Activated CD8-positive, alpha-beta memory T cell treated with anti-CD3 and anti-CD28 coated beads, Interleukin-2, amount 10 ng/mL, durations not matched to agents 7 days and 5 days (primary cell): ENCODE data around the gene NCKAP5L. TPM values are rescaled to one million over a fixed set of nuclear protein-coding genes. Genes with fewer than 3 reads are reported as not detected.

Experiments used
- ATAC-seq: fragments of 150-1000 bp; cut with Tn5 transposase; one replicate; pipeline ENCODE4 v1.10.0; 2021; ENCODE audit warnings: moderate library complexity
- CTCF ChIA-PET: fragments of 350-600 bp; sonication (Branson Sonifier 250); formaldehyde crosslinking; loops from one replicate; lab custom pipeline; 2021; ENCODE audit warnings: antibody characterized with exemption; lab: Charles Lee
- DNase-seq: peaks from one replicate; pipeline ENCODE4 v3.0.0-alpha.2; 2020
- H3K27ac Mint-ChIP-seq: one replicate; pipeline ENCODE4 v1.8.0; 2021; ENCODE audit warnings: mild to moderate bottlenecking, mixed read lengths
- H3K27me3 Mint-ChIP-seq: one replicate; pipeline ENCODE4 v1.8.0; 2021; ENCODE audit warnings: mixed read lengths
- H3K36me3 Mint-ChIP-seq: one replicate; pipeline ENCODE4 v1.8.0; 2021; ENCODE audit warnings: mild to moderate bottlenecking, mixed read lengths
- H3K4me1 Mint-ChIP-seq: one replicate; pipeline ENCODE4 v1.8.0; 2021; ENCODE audit warnings: mixed read lengths
- H3K4me3 Mint-ChIP-seq: one replicate; pipeline ENCODE4 v1.8.0; 2021; ENCODE audit warnings: mild to moderate bottlenecking, moderate library complexity, mixed read lengths
- H3K9me3 Mint-ChIP-seq: one replicate; pipeline ENCODE4 v1.8.0; 2022; ENCODE audit warnings: low read depth, mixed read lengths
- total RNA-seq, 2 experiments: library from RNA; stranded (reverse); gene quantifications; one replicate each; pipeline ENCODE4 v1.2.3, GENCODE V29; 2021

NCKAP5L gene
- total RNA-seq, 2 experiments from 2014 or later, result 1.1 to 1.4 TPM

DNA sequence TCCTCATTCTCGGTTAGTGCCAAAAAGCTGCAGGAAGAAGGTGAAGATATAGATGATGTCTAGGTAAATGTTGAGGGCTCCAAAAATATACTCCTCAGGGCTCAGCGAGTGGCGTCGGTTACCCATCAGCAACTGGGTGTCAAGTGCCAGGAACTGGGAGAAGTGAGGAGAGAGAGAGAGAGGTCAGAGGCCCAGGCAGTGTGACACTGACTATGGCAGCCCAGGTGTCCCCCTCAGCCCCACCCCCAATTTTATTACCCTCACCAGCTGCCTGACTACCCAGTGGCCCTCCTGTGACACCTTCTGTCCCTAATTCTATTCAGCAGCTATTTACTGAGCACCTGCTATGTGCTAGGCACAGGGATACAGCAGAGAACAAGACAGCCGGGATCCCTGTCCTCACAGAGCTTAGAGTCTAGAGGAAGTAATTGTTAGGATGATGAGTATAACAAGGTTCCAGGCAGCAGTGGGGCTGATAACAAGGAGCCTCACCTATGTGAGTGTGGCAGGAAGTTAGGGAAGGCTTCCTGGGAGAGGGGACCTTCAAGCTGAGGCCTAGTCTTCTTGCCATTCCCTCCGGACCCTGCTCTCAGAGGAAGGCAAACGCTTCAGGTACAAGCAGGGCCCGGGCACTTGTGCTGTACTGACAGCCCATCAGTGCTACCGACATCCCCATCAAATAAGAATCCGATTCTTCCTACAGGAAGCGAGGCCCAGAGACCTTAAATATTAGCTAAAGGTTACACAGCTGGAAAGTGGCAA is 42.5 kb upstream of the NCKAP5L start:
- no peaks in the 10 kb centered on the region for H3K36me3 Mint-ChIP-seq
- H3K9me3 Mint-ChIP-seq, result no peaks in the 10 kb centered on the region
- CTCF ChIA-PET, result interaction anchor here (0.7 to 3.9 kb wide), 3 partner anchors 75 to 129 kb away, joined by 4 to 13 read pairs (median 6); partner anchors contain the start of gene TMBIM6
- ATAC-seq (no peak), DNase-seq (peak; percentile 25)
- no peak overlapping the region for H3K27ac Mint-ChIP-seq
- H3K27me3 Mint-ChIP-seq, result peaks cover 3% of the 10 kb centered on the region
- no peaks in the 10 kb centered on the region for H3K4me1 Mint-ChIP-seq
- H3K4me3 Mint-ChIP-seq, result no peak overlapping the region

GRCh38 chr12:49869816-49870500 is 41.7 kb upstream of the NCKAP5L start:
- H3K9me3 Mint-ChIP-seq, result no peaks in the 10 kb centered on the region
- no peak for ATAC-seq
- CTCF ChIA-PET, result interaction anchor here (0.9 to 3.9 kb wide), 4 partner anchors 18 to 97 kb away, joined by 3 to 13 read pairs (median 5); no protein-coding TSS in a partner anchor
- no peak overlapping the region for H3K4me3 Mint-ChIP-seq
- H3K27ac Mint-ChIP-seq, result no peak overlapping the region
- peak; percentile 14 for DNase-seq
- H3K27me3 Mint-ChIP-seq, result peaks cover 4% of the 10 kb centered on the region
- no peaks in the 10 kb centered on the region for H3K36me3 Mint-ChIP-seq
- no peaks in the 10 kb centered on the region for H3K4me1 Mint-ChIP-seq

GRCh38 chr12:49868952-49869815 is 41.0 kb upstream of the NCKAP5L start:
- ATAC-seq (no peak), DNase-seq (peak; percentile 35)
- Mint-ChIP-seq H3K9me3 (no peaks in the 10 kb centered on the region), H3K4me3 (no peak overlapping the region), H3K36me3 (no peaks in the 10 kb centered on the region), H3K27me3 (peaks cover 8% of the 10 kb centered on the region), H3K4me1 (no peaks in the 10 kb centered on the region), H3K27ac (no peak overlapping the region)
- CTCF ChIA-PET, result interaction anchor here (0.7 to 3.9 kb wide), 7 partner anchors 18 to 187 kb away, joined by 3 to 13 read pairs (median 4); no protein-coding TSS in a partner anchor

GRCh38 chr12:49868449-49868848 is 40.2 kb upstream of the NCKAP5L start:
- Mint-ChIP-seq H3K4me1 (no peaks in the 10 kb centered on the region), H3K27ac (no peak overlapping the region), H3K27me3 (peaks cover 9% of the 10 kb centered on the region), H3K9me3 (no peaks in the 10 kb centered on the region), H3K36me3 (no peaks in the 10 kb centered on the region), H3K4me3 (no peak overlapping the region)
- CTCF ChIA-PET, result interaction anchor here (1.0 to 2.6 kb wide), 9 partner anchors 36 to 202 kb away, joined by 3 to 20 read pairs (median 5); partner anchors contain the start of gene TMBIM6
- DNase-seq (peak; percentile 32), ATAC-seq (no peak)

GRCh38 chr12:49867570-49868341 is 39.5 kb upstream of the NCKAP5L start:
- H3K27ac Mint-ChIP-seq, result no peak overlapping the region

DNA sequence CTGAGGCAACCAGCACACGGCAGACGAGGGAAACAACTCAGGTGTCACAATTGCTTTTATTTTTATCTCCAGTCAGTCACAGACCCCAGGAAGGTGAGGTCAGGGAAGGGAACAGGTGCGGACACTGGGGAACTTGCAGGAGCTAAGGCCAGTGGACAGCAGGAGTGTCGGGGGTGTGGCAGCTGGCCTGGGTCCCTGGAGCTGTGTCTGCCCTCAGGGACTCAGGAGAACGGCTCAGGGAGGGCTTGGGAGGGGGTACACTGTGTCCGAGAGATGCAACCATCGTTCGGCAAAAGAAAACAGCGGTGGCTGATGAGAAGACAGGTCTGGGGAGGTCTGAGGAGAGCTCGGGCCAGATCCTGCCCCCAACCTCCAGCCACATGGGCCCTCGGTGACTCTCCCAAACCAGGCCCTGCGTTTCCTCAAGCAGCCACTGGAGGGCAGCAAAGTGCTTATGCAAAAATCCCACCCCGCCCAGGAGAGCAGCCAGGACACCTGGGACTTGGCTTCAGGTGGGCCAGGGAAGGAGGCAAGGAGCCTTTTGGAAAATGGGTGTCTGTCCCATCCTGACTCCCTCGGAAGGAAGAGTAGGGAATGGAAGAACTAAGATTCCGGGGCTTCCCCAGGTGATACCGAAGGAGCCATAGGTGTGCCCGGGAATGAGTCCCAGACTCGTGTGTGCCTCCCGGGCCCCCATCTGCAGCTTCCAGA is 38.8 kb upstream of the NCKAP5L start:
- H3K27me3 Mint-ChIP-seq, result peaks cover 9% of the 10 kb centered on the region
- no peak overlapping the region for H3K4me3 Mint-ChIP-seq
- H3K27ac Mint-ChIP-seq, result no peak overlapping the region
- peak; percentile 81 for DNase-seq
- H3K36me3 Mint-ChIP-seq, result no peaks in the 10 kb centered on the region
- CTCF ChIA-PET, result interaction anchor here (0.7 to 2.6 kb wide), 20 partner anchors 11 to 203 kb away, joined by 3 to 20 read pairs (median 3); partner anchors contain the start of genes AQP2, NCKAP5L and TMBIM6
- no peaks in the 10 kb centered on the region for H3K4me1 Mint-ChIP-seq
- peak; percentile 85 for ATAC-seq
- no peaks in the 10 kb centered on the region for H3K9me3 Mint-ChIP-seq

More at GRCh38 chr12:49867570-49868341, 39.5 kb upstream of the NCKAP5L start:
- Mint-ChIP-seq H3K9me3 (no peaks in the 10 kb centered on the region), H3K4me1 (no peaks in the 10 kb centered on the region), H3K36me3 (no peaks in the 10 kb centered on the region), H3K4me3 (no peak overlapping the region), H3K27me3 (peaks cover 9% of the 10 kb centered on the region)
- CTCF ChIA-PET, result interaction anchor here (1.0 to 2.6 kb wide), 16 partner anchors 12 to 203 kb away, joined by 3 to 20 read pairs (median 3); partner anchors contain the start of genes NCKAP5L and TMBIM6
- peak; percentile 37 for DNase-seq
- no peak for ATAC-seq

- no peaks in the 10 kb centered on the region for H3K9me3 Mint-ChIP-seq
These were observed 37.5 kb upstream of the NCKAP5L start for GRCh38 chr12:49865782-49866135.

DNA sequence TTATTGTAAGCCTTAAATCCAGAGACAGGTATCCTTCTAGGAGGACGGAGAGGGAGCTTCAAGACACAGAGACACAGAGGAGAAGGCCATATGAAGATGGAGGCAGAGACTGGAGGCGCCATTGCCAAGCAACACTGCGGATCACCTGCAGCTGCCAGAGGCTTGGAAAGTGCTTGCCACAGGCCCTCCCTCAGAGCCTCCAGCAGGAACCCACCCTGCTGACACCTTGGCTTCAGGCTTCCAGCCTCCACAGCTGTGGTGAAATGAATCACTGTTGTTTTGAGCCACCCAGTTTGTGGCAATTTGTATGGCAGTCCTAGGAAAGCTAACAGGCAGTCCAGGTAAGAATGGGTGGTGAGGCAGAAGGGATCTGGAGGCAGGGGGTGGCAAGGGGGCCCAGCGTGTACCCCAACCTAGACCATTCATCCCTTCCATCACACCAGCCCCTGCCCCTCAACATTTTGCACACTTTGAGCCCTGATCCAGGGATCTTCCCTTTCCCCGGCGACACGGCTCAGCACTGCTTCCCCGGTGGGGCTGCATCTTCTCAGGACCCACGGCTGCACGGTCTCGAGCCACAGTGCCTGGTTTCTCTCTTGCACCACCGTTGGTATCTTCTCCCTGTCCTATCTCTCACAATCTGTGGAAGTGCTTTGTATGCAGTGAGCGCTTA is 37.0 kb upstream of the NCKAP5L start:
- ATAC-seq (no peak), DNase-seq (peak; percentile 28)
- no peak overlapping the region for H3K4me3 Mint-ChIP-seq
- H3K36me3 Mint-ChIP-seq, result no peaks in the 10 kb centered on the region
- H3K27me3 Mint-ChIP-seq, result peaks cover 9% of the 10 kb centered on the region
- no peaks in the 10 kb centered on the region for H3K4me1 Mint-ChIP-seq
- H3K9me3 Mint-ChIP-seq, result no peaks in the 10 kb centered on the region
- no peak overlapping the region for H3K27ac Mint-ChIP-seq
- CTCF ChIA-PET, result interaction anchor here (1.2 to 1.5 kb wide), 4 partner anchors 11 to 102 kb away, joined by 3 to 9 read pairs (median 4); no protein-coding TSS in a partner anchor

More at GRCh38 chr12:49865782-49866135, 37.5 kb upstream of the NCKAP5L start:
- H3K36me3 Mint-ChIP-seq, result no peaks in the 10 kb centered on the region
- no peak overlapping the region for H3K4me3 Mint-ChIP-seq
- ATAC-seq (no peak), DNase-seq (peak; percentile 34)
- CTCF ChIA-PET, result interaction anchor here (1.2 to 2.6 kb wide), 7 partner anchors 11 to 116 kb away, joined by 3 to 20 read pairs (median 4); no protein-coding TSS in a partner anchor
- no peaks in the 10 kb centered on the region for H3K4me1 Mint-ChIP-seq
- no peak overlapping the region for H3K27ac Mint-ChIP-seq
- peaks cover 9% of the 10 kb centered on the region for H3K27me3 Mint-ChIP-seq

DNA sequence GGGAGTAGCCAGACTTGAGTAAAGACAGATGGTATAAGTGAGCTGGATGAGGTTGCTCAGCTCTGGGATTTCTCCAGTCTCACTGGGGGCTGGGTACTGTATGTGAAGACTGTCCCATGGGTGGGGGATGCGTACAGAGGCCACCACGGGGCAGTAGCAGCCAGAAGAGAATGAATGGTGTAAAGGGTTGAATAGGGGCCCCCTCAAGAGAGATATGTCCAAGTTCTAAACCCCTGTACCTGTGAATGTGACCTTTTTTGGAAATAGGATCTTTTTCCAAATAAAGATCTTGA is 36.5 kb upstream of the NCKAP5L start:
- H3K27ac Mint-ChIP-seq, result no peak overlapping the region
- CTCF ChIA-PET, result interaction anchor here (0.9 to 1.5 kb wide), 4 partner anchors 10 to 102 kb away, joined by 3 to 9 read pairs (median 4); partner anchors contain the start of gene BCDIN3D
- H3K36me3 Mint-ChIP-seq, result no peaks in the 10 kb centered on the region
- peaks cover 9% of the 10 kb centered on the region for H3K27me3 Mint-ChIP-seq
- H3K9me3 Mint-ChIP-seq, result peaks cover 1% of the 10 kb centered on the region
- DNase-seq (peak; percentile 38), ATAC-seq (no peak)
- H3K4me1 Mint-ChIP-seq, result no peaks in the 10 kb centered on the region
- H3K4me3 Mint-ChIP-seq, result no peak overlapping the region

DNA sequence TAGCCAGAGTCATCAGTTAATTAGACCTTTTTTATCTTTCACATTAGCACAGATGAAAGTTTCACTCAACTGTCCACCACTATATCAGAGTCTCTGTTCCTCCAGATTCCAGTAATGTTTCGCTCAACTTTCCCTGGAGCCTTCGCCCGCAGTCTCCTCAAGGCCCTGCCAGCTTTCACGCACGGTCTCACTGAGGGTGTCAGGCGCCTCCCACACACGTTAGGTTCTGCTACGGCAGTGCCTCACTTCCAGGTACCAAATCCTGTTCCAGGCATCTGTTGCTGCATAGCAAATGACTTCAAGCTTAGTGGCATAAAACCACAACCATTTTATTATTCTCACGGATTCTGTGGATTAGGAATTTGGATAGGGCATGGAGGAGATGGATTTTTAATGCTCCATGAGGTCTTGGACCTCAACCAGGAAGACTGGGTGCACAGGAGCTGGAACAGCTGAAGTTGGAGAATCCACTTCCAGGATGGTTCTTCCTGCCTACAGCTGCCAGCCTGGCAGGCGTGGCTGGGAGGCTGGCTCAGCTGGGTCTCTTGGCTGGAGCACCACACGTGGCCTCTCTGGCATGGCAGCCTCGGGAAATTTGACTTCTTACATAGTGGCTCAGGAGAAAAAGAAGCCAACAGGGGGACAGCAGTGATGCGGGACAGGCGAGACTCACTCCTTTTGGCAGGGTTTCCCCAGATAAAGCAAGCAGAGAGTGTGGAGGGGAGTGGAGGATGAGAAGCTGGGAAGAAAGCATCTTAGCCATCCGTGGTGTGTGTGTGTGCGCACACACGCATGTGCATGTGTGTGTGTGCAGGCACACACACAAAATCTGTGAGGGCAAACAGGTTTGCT is 36.0 kb upstream of the NCKAP5L start:
- H3K36me3 Mint-ChIP-seq, result no peaks in the 10 kb centered on the region
- no peak overlapping the region for H3K4me3 Mint-ChIP-seq
- no peak overlapping the region for H3K27ac Mint-ChIP-seq
- CTCF ChIA-PET, result interaction anchor here (0.9 to 1.5 kb wide), 5 partner anchors 9 to 123 kb away, joined by 3 to 9 read pairs (median 3); partner anchors contain the start of genes BCDIN3D and TMBIM6
- peaks cover 9% of the 10 kb centered on the region for H3K27me3 Mint-ChIP-seq
- DNase-seq, result peak; percentile 36
- no peak for ATAC-seq
- no peaks in the 10 kb centered on the region for H3K4me1 Mint-ChIP-seq
- peaks cover 2% of the 10 kb centered on the region for H3K9me3 Mint-ChIP-seq
